IgD-negative memory B cell (primary cell): ENCODE measurements around the gene EIF4G1. TPM values are rescaled to one million over a fixed set of nuclear protein-coding genes. Genes with fewer than 3 reads are reported as not detected.
"Not testable (repeated sequence)": the region's sequence is repeated elsewhere in the genome, so short reads cannot be mapped to it uniquely, and the experiment has no call there.

Source experiments
- H3K27ac Mint-ChIP-seq, 3 donors: one replicate each; pipeline ENCODE4 v1.8.0; 2020 to 2022; ENCODE audit warnings: mild to moderate bottlenecking in 3 of 3, mixed read lengths in 3 of 3, moderate library complexity in 1 of 3
- H3K27me3 Mint-ChIP-seq: one replicate; pipeline ENCODE4 v1.8.0; 2021; ENCODE audit warnings: mixed read lengths
- H3K36me3 Mint-ChIP-seq: one replicate; pipeline ENCODE4 v1.8.0; 2020; ENCODE audit warnings: mild to moderate bottlenecking, mixed read lengths
- H3K4me1 Mint-ChIP-seq, 3 donors: one replicate each; pipeline ENCODE4 v1.8.0; 2020 to 2022; ENCODE audit warnings: mixed read lengths in 3 of 3, mild to moderate bottlenecking in 1 of 3
- H3K4me3 Mint-ChIP-seq, 4 donors: one replicate each; pipeline ENCODE4 v1.8.0; 2020 to 2022; ENCODE audit warnings: mild to moderate bottlenecking in 4 of 4, mixed read lengths in 4 of 4, moderate library complexity in 3 of 4
- H3K9me3 Mint-ChIP-seq, 3 donors: one replicate each; pipeline ENCODE4 v1.8.0; 2020 to 2021; ENCODE audit warnings: mixed read lengths in 3 of 3, mild to moderate bottlenecking in 1 of 3
- polyA plus RNA-seq: library from polyadenylated mRNA; unstranded; fragments of 300-500 nt; fragmentation: Illumina TruSeq; gene quantifications from one replicate; pipeline ENCODE4 v1.2.3, GENCODE V29; 2021

EIF4G1 gene
- 28.0 TPM for polyA plus RNA-seq

DNA sequence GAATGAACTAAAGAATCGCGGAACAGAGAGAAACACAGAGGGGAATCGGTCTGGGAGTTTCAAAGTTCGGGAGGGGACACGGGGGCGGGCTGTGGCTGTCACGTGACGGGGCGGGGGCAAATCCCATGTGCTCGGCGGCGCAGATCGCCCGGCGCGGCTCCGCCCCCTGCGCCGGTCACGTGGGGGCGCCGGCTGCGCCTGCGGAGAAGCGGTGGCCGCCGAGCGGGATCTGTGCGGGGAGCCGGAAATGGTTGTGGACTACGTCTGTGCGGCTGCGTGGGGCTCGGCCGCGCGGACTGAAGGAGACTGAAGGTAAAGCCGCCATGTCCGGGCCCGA lies at the start of gene EIF4G1:
TSS of gene EIF4G1 (plus strand) at position 244 of the 337 bp plus-strand sequence. CDS start 1,191 bp downstream, outside the sequence.
- no peaks in the 10 kb centered on the region for H3K9me3 Mint-ChIP-seq
- peak within 1 kb of the TSS; percentile 84 to 94 (median 90) for H3K4me3 Mint-ChIP-seq
- H3K36me3 Mint-ChIP-seq = no peaks in the 10 kb centered on the region
- H3K4me1 Mint-ChIP-seq = peaks cover 19 to 23% (median 21%) of the 10 kb centered on the region in 3 donors
- H3K27ac Mint-ChIP-seq = peak within 1 kb of the TSS; percentile 72 to 93 (median 74)
- no peaks in the 10 kb centered on the region for H3K27me3 Mint-ChIP-seq

DNA sequence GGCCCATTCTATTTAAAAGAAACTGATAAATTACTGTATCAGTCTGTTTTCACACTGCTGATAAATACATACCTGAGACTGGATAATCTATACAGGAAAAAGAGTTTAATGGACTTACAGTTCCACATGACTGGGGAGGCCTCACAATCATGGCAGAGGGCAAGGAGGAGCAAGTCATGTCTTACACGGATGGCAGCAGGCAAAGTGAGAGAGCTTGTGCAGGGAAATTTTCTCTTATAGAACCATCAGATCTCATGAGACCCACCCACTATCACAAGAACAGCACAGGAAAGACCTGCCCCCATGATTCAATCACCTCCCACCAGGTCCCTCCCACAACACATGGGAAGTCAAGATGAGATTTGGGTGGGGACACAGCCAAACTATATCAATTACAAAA lies 47.2 kb upstream of the EIF4G1 start:
- not testable (repeated sequence) for H3K4me1 Mint-ChIP-seq, H3K36me3 Mint-ChIP-seq, H3K4me3 Mint-ChIP-seq, H3K9me3 Mint-ChIP-seq, H3K27ac Mint-ChIP-seq
- H3K27me3 Mint-ChIP-seq = peaks cover 35% of the 10 kb centered on the region

- Mint-ChIP-seq H3K27ac (no peak overlapping the region), H3K9me3 (peaks cover 0 to 3% (median 0%) of the 10 kb centered on the region in 3 donors), H3K4me1 (peaks cover 0 to 1% (median 0%) of the 10 kb centered on the region in 3 donors), H3K27me3 (peaks cover 41% of the 10 kb centered on the region), H3K4me3 (peak overlapping the region in 1 of 4 donors; percentile 59), H3K36me3 (peaks cover 4% of the 10 kb centered on the region)
Observed at GRCh38 chr3:184272269-184272668, 42.1 kb upstream of the EIF4G1 start.

DNA sequence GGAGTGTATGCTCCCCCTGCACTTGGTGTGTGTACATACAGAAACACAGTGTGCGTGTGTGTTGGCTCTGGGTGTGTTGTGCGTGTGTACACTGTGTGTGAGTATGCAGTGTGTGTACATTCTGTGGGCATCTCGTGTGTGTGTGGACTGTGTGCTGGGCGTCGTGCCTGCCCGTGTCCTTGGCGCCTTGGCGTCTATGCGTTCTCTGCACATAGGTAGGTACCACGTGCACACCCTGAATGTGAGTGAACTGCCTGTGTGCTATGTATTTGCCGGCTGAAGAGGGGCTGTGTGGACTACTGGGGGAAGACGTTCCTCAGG lies 39.1 kb upstream of the EIF4G1 start:
- Mint-ChIP-seq H3K4me1 (peaks cover 0 to 1% (median 0%) of the 10 kb centered on the region in 3 donors), H3K27ac (no peak overlapping the region), H3K9me3 (no peaks in the 10 kb centered on the region), H3K36me3 (no peaks in the 10 kb centered on the region), H3K4me3 (peak overlapping the region in 1 of 4 donors; percentile 77), H3K27me3 (peaks cover 40% of the 10 kb centered on the region)

DNA sequence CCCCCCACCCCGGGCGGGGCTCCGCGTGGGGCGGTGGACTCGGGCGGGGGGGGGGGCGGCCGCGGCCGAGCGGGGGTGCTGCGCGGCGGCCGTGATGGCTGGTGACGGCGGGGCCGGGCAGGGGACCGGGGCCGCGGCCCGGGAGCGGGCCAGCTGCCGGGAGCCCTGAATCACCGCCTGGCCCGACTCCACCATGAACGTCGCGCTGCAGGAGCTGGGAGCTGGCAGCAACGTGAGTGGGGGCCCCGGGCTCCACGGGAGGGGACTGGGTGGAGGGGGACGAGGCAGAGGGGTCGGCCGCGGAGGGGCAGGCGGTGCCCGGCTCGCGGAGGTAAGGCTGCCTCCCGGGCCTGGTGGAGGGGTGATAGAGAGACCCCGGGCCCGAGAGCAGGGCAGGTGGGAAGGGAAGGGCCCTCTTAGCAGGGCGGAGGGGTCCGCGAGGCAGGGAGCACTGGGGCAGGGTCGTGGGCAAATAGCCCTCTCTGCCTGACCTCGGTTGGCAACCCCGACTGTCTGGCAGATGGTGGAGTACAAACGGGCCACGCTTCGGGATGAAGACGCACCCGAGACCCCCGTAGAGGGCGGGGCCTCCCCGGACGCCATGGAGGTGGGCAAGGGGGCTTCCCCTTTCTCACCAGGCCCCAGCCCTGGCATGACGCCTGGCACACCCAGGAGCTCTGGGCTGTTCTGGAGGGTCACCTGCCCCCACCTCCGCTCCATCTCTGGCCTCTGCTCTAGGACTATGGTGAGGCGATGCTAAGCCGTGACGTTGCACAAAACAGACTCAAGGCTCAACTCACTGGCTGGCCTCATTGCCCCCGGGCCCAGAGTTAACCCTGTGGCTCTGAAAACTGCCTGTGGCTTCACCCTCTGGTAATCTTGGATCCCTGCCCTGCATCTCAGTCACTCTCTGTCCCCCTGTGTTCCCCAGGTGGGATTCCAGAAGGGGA lies 38.2 kb upstream of the EIF4G1 start, which contains the start of gene ECE2:
TSS of gene ECE2 (plus strand) at position 62 of the 950 bp plus-strand sequence. CDS start at position 194, 132 bp downstream.
- Mint-ChIP-seq H3K4me3 (peak within 1 kb of the TSS in 1 of 4 donors; percentile 77), H3K9me3 (no peaks in the 10 kb centered on the region), H3K27me3 (peaks cover 37% of the 10 kb centered on the region), H3K36me3 (no peaks in the 10 kb centered on the region), H3K27ac (no peak within 1 kb of the TSS), H3K4me1 (peaks cover 0 to 1% (median 0%) of the 10 kb centered on the region in 3 donors)

DNA sequence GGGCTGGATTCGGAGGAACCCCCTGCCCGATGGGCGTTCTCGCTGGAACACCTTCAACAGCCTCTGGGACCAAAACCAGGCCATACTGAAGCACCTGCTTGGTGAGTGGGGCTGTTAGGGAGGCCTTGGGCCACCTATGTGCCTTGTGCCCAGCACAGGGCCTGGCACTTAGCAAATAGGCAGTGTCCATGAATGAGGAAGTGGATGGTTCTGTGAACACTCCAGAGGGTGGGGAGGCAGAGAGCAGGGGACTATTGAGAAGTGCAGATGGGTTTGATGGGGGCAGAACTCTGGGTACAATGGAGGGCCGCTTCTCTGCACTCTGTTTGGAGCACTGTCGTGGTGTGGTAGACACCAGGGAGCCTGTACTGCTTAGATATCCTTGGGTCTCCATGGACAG lies 37.0 kb upstream of the EIF4G1 start:
- no peaks in the 10 kb centered on the region for H3K9me3 Mint-ChIP-seq
- peaks cover 0 to 1% (median 0%) of the 10 kb centered on the region in 3 donors for H3K4me1 Mint-ChIP-seq
- H3K36me3 Mint-ChIP-seq = peaks cover 2% of the 10 kb centered on the region
- H3K4me3 Mint-ChIP-seq = no peak overlapping the region
- H3K27me3 Mint-ChIP-seq = peaks cover 34% of the 10 kb centered on the region
- peak overlapping the region in 1 of 3 donors; percentile 59 for H3K27ac Mint-ChIP-seq

- peaks cover 0 to 3% (median 0%) of the 10 kb centered on the region in 3 donors for H3K9me3 Mint-ChIP-seq
- no peak overlapping the region for H3K27ac Mint-ChIP-seq
- H3K36me3 Mint-ChIP-seq = peaks cover 2% of the 10 kb centered on the region
- H3K27me3 Mint-ChIP-seq = peaks cover 15% of the 10 kb centered on the region
- peaks cover 0 to 1% (median 0%) of the 10 kb centered on the region in 3 donors for H3K4me1 Mint-ChIP-seq
- H3K4me3 Mint-ChIP-seq = no peak overlapping the region
Observed at GRCh38 chr3:184282941-184283340, 31.5 kb upstream of the EIF4G1 start.

GRCh38 chr3:184283681-184284080 lies 30.7 kb upstream of the EIF4G1 start:
- Mint-ChIP-seq H3K4me1 (peaks cover 0 to 1% (median 0%) of the 10 kb centered on the region in 3 donors), H3K27me3 (peaks cover 13% of the 10 kb centered on the region), H3K9me3 (peaks cover 0 to 3% (median 0%) of the 10 kb centered on the region in 3 donors)

DNA sequence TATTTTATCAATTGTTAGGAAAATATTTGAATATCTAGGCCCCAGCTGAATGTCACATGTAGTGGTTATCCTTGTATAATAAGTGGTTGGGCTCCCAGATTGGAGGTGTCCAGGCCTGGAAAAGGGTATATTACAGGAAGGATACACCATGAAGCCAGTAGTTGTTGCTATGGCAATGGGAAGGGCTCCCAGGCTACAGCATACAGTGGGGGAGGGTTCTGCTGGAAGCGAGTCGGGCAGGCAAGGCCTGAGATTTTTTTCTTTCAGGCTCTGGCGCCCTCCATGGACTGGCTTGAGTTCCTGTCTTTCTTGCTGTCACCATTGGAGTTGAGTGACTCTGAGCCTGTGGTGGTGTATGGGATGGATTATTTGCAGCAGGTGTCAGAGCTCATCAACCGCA lies 29.7 kb upstream of the EIF4G1 start:
- Mint-ChIP-seq H3K9me3 (peaks cover 0 to 3% (median 0%) of the 10 kb centered on the region in 3 donors), H3K27me3 (peaks cover 17% of the 10 kb centered on the region), H3K4me1 (peaks cover 0 to 1% (median 0%) of the 10 kb centered on the region in 3 donors), H3K27ac (no peak overlapping the region), H3K4me3 (no peak overlapping the region), H3K36me3 (peaks cover 2% of the 10 kb centered on the region)

More at GRCh38 chr3:184283681-184284080, 30.7 kb upstream of the EIF4G1 start:
- H3K4me3 Mint-ChIP-seq = no peak overlapping the region
- H3K27ac Mint-ChIP-seq = no peak overlapping the region
- peaks cover 2% of the 10 kb centered on the region for H3K36me3 Mint-ChIP-seq

DNA sequence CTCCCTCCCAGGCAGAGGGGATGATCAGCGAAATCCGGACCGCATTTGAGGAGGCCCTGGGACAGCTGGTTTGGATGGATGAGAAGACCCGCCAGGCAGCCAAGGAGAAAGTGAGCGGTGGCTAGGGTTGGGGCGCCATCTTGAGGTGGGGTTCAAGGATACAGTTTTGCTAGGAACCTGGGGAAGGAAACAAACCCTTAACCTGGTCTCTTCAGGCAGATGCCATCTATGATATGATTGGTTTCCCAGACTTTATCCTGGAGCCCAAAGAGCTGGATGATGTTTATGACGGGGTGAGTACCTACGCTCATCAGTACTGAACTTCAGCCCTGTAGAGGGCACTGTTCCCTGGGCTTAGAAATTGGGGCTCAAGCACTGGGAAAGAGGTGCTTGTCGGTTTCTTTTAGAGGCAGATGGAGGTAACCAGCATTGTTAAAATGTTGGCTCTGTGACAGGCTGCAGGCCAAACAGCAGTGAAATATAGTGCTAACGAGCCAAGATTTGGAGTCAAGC lies 24.9 kb upstream of the EIF4G1 start:
- peaks cover 0 to 1% (median 0%) of the 10 kb centered on the region in 3 donors for H3K4me1 Mint-ChIP-seq
- no peaks in the 10 kb centered on the region for H3K36me3 Mint-ChIP-seq
- peak overlapping the region in 1 of 4 donors; percentile 8 for H3K4me3 Mint-ChIP-seq
- H3K9me3 Mint-ChIP-seq = no peaks in the 10 kb centered on the region
- peaks cover 14% of the 10 kb centered on the region for H3K27me3 Mint-ChIP-seq
- H3K27ac Mint-ChIP-seq = no peak overlapping the region

GRCh38 chr3:184290331-184290730 lies 24.1 kb upstream of the EIF4G1 start:
- Mint-ChIP-seq H3K4me1 (no peaks in the 10 kb centered on the region), H3K27me3 (peaks cover 14% of the 10 kb centered on the region)

GRCh38 chr3:184291044-184291737 lies 23.2 kb upstream of the EIF4G1 start:
- no peaks in the 10 kb centered on the region for H3K9me3 Mint-ChIP-seq
- peak overlapping the region in 1 of 4 donors; percentile 17 for H3K4me3 Mint-ChIP-seq
- no peaks in the 10 kb centered on the region for H3K36me3 Mint-ChIP-seq
- H3K27ac Mint-ChIP-seq = no peak overlapping the region
- H3K4me1 Mint-ChIP-seq = no peaks in the 10 kb centered on the region
- H3K27me3 Mint-ChIP-seq = peaks cover 12% of the 10 kb centered on the region

More at GRCh38 chr3:184290331-184290730, 24.1 kb upstream of the EIF4G1 start:
- H3K9me3 Mint-ChIP-seq = no peaks in the 10 kb centered on the region
- no peak overlapping the region for H3K27ac Mint-ChIP-seq
- no peak overlapping the region for H3K4me3 Mint-ChIP-seq
- H3K36me3 Mint-ChIP-seq = no peaks in the 10 kb centered on the region

DNA sequence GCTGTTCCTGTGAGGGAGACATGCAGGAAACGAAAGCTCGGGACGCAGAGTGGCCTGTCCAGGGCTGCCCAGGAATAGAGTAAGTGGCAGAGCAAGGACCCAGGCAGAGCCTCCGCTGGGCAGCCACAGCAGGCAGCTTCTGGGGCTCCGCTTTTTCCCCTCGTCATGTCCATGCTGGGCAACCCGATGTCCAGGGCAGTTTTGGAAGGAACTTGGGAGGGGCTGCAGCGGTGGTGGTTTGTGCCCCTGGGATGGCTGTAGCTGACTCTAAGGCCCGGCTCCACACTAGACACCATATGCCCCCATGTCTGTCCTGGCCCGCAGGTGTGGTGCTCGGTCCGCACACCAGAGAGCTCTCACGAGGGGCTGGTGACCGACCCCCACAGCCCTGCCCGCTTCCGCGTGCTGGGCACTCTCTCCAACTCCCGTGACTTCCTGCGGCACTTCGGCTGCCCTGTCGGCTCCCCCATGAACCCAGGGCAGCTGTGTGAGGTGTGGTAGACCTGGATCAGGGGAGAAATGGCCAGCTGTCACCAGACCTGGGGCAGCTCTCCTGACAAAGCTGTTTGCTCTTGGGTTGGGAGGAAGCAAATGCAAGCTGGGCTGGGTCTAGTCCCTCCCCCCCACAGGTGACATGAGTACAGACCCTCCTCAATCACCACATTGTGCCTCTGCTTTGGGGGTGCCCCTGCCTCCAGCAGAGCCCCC lies 22.5 kb upstream of the EIF4G1 start:
- H3K27me3 Mint-ChIP-seq = peaks cover 12% of the 10 kb centered on the region
- no peak overlapping the region for H3K4me3 Mint-ChIP-seq
- no peaks in the 10 kb centered on the region for H3K36me3 Mint-ChIP-seq
- H3K9me3 Mint-ChIP-seq = no peaks in the 10 kb centered on the region
- H3K4me1 Mint-ChIP-seq = no peaks in the 10 kb centered on the region
- H3K27ac Mint-ChIP-seq = peak overlapping the region in 1 of 3 donors; percentile 23

DNA sequence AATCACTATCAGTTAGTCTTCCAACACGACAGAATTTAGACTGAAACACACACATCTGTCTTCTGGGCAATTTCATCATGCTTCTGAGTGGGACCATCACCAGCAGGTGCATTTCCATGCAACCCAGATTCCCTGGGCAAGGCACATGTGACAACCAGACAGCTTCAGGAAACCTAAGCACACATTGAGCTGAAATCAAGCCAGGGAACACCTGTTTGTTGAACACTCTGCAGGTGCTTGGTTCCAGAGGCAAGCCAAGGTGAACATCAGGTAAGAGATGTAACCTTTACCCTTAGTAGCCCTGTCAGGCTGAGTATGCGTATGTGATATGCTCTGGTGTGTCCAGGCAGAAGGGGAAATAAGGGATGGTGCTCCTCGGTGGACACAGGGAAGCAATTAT lies 18.6 kb upstream of the EIF4G1 start:
- H3K36me3 Mint-ChIP-seq = no peaks in the 10 kb centered on the region
- H3K27ac Mint-ChIP-seq = no peak overlapping the region
- peaks cover 6 to 18% (median 9%) of the 10 kb centered on the region in 3 donors for H3K4me1 Mint-ChIP-seq
- no peaks in the 10 kb centered on the region for H3K27me3 Mint-ChIP-seq
- peak overlapping the region in 1 of 4 donors; percentile 70 for H3K4me3 Mint-ChIP-seq
- H3K9me3 Mint-ChIP-seq = no peaks in the 10 kb centered on the region
